H9 (cell line): ENCODE measurements around the gene IPO13. TPM values are rescaled to one million over a fixed set of nuclear protein-coding genes. Genes with fewer than 3 reads are reported as not detected.

ENCODE experiments used
- DNase-seq: peaks from one replicate; pipeline ENCODE4 v3.0.0-alpha.2; 2017
- H2AFZ ChIP-seq: one replicate; pipeline ENCODE4 v1.6.1; 2013; ENCODE audit warnings: mild to moderate bottlenecking, low read length, control low read depth, moderate library complexity
- H2AK5ac ChIP-seq: 2 replicates; pipeline ENCODE4 v1.6.1; 2013; ENCODE audit warnings: low read length, control low read depth, mixed read lengths; ENCODE audit not compliant: insufficient read length
- H2BK120ac ChIP-seq: one replicate; pipeline ENCODE4 v1.6.1; 2013; ENCODE audit warnings: low read depth, mild to moderate bottlenecking, low read length, control low read depth, inconsistent platforms; ENCODE audit not compliant: poor library complexity, severe bottlenecking
- H2BK12ac ChIP-seq: 2 replicates; pipeline ENCODE4 v1.6.1; 2013; ENCODE audit warnings: low read length, control low read depth, mixed read lengths, low read depth; ENCODE audit not compliant: insufficient read length
- H2BK15ac ChIP-seq: 2 replicates; pipeline ENCODE4 v1.6.1; 2013; ENCODE audit warnings: low read depth, low read length, control low read depth
- H2BK20ac ChIP-seq: one replicate; pipeline ENCODE4 v1.6.1; 2013; ENCODE audit warnings: low read depth, mild to moderate bottlenecking, low read length, control low read depth, inconsistent platforms; ENCODE audit not compliant: poor library complexity, severe bottlenecking
- H2BK5ac ChIP-seq: 2 replicates; pipeline ENCODE4 v1.6.1; 2013; ENCODE audit warnings: low read length, control low read depth, mixed read lengths; ENCODE audit not compliant: insufficient read length
- H3K14ac ChIP-seq: 2 replicates; pipeline ENCODE4 v1.6.1; 2013; ENCODE audit warnings: low read length, control low read depth; ENCODE audit not compliant: insufficient read depth
- H3K18ac ChIP-seq: 2 replicates; pipeline ENCODE4 v1.6.1; 2013; ENCODE audit warnings: low read depth, mild to moderate bottlenecking, mixed read lengths, low read length, control low read depth; ENCODE audit not compliant: insufficient read length
- H3K23ac ChIP-seq: 2 replicates; pipeline ENCODE4 v1.6.1; 2013; ENCODE audit warnings: low read length, control low read depth, mixed read lengths, low read depth; ENCODE audit not compliant: insufficient read length
- H3K23me2 ChIP-seq: 2 replicates; pipeline ENCODE4 v1.6.1; 2013; ENCODE audit warnings: low read depth, mild to moderate bottlenecking, mixed read lengths, low read length, control low read depth; ENCODE audit not compliant: insufficient read length, poor library complexity, severe bottlenecking
- H3K27ac ChIP-seq: 2 replicates; pipeline ENCODE4 v1.5.1; 2013; ENCODE audit warnings: low read length, control low read depth, mixed read lengths, low read depth; ENCODE audit not compliant: insufficient read length
- H3K27me3 ChIP-seq: 2 replicates; pipeline ENCODE4 v1.6.1; 2013; ENCODE audit warnings: low read length, control low read depth, inconsistent platforms; ENCODE audit not compliant: insufficient read depth
- H3K4ac ChIP-seq: 2 replicates; pipeline ENCODE4 v1.6.1; 2013; ENCODE audit warnings: low read depth, mild to moderate bottlenecking, control low read depth, inconsistent platforms, low read length, moderate library complexity
- H3K4me1 ChIP-seq: 2 replicates; pipeline ENCODE4 v1.6.1; 2013; ENCODE audit warnings: low read length, control low read depth, inconsistent platforms; ENCODE audit not compliant: insufficient read depth
- H3K4me2 ChIP-seq: 2 replicates; pipeline ENCODE4 v1.6.1; 2013; ENCODE audit warnings: low read length, control low read depth, mixed read lengths; ENCODE audit not compliant: insufficient read length, insufficient read depth
- H3K56ac ChIP-seq: 2 replicates; pipeline ENCODE4 v1.6.1; 2013; ENCODE audit warnings: low read depth, mild to moderate bottlenecking, mixed read lengths, low read length, control low read depth; ENCODE audit not compliant: insufficient read length
- H3K79me1 ChIP-seq: 2 replicates; pipeline ENCODE4 v1.6.1; 2013; ENCODE audit warnings: low read depth, mild to moderate bottlenecking, moderate library complexity, low read length, control low read depth, inconsistent platforms; ENCODE audit not compliant: insufficient read depth, poor library complexity, severe bottlenecking
- H3K79me2 ChIP-seq: 2 replicates; pipeline ENCODE4 v1.6.1; 2013; ENCODE audit warnings: low read length, control low read depth, inconsistent platforms; ENCODE audit not compliant: insufficient read depth
- H3K9ac ChIP-seq: 2 replicates; pipeline ENCODE4 v1.6.1; 2013; ENCODE audit warnings: low read length, control low read depth, mixed read lengths; ENCODE audit not compliant: insufficient read length; ENCODE audit errors: extremely low read depth
- H3K9me3 ChIP-seq: one replicate; pipeline ENCODE4 v1.6.1; 2013; ENCODE audit warnings: low read depth, low read length, inconsistent platforms; ENCODE audit not compliant: control insufficient read depth
- H3T11ph ChIP-seq: one replicate; pipeline ENCODE4 v1.6.1; 2013; ENCODE audit warnings: mild to moderate bottlenecking, low read length, control low read depth, inconsistent platforms
- H4K20me1 ChIP-seq: one replicate; pipeline ENCODE4 v1.6.1; 2013; ENCODE audit not compliant: control insufficient read depth, insufficient read length, insufficient read depth
- H4K5ac ChIP-seq: 2 replicates; pipeline ENCODE4 v1.6.1; 2013; ENCODE audit warnings: low read depth, mild to moderate bottlenecking, mixed read lengths, low read length, control low read depth; ENCODE audit not compliant: insufficient read length
- H4K8ac ChIP-seq: replicated peaks from 2 replicates; pipeline ENCODE4 v1.6.1; 2013; ENCODE audit warnings: low read length, control low read depth, mixed read lengths, low read depth; ENCODE audit not compliant: insufficient read length
- H4K91ac ChIP-seq: 2 replicates; pipeline ENCODE4 v1.6.1; 2013; ENCODE audit warnings: low read depth, mild to moderate bottlenecking, moderate library complexity, mixed read lengths, low read length, control low read depth; ENCODE audit not compliant: insufficient read length
- H3K27ac Mint-ChIP-seq, 3 experiments: 2 replicates in 2 of 3; 3 replicates in 1 of 3; pipeline ENCODE4 v1.8.0; 2020 to 2021; ENCODE audit warnings: mixed read lengths in 3 of 3, mild to moderate bottlenecking in 1 of 3, moderate library complexity in 1 of 3
- H3K27me3 Mint-ChIP-seq: 2 replicates; pipeline ENCODE4 v1.8.0; 2021; ENCODE audit warnings: low read depth, mild to moderate bottlenecking, moderate library complexity, mixed read lengths
- H3K36me3 Mint-ChIP-seq, 3 experiments: 2 replicates in 2 of 3; 3 replicates in 1 of 3; pipeline ENCODE4 v1.8.0; 2020 to 2021; ENCODE audit warnings: low read depth in 3 of 3, mixed read lengths in 3 of 3; ENCODE audit not compliant: insufficient read depth in 1 of 3
- H3K4me1 Mint-ChIP-seq, 2 experiments: 2 replicates each; pipeline ENCODE4 v1.8.0; 2020; ENCODE audit warnings: mixed read lengths in 2 of 2
- H3K4me3 Mint-ChIP-seq, 2 experiments: 2 replicates in 1 of 2; 3 replicates in 1 of 2; pipeline ENCODE4 v1.8.0; 2020 to 2021; ENCODE audit warnings: mild to moderate bottlenecking in 2 of 2, mixed read lengths in 2 of 2, moderate library complexity in 1 of 2
- H3K9me3 Mint-ChIP-seq, 2 experiments: 2 replicates in 1 of 2; 3 replicates in 1 of 2; pipeline ENCODE4 v1.8.0; 2020; ENCODE audit warnings: mild to moderate bottlenecking in 2 of 2, mixed read lengths in 2 of 2, moderate library complexity in 1 of 2
- WGBS: extraction: QIAGEN DNeasy Blood & Tissue Kit; methylation state at CpG from one replicate; pipeline ENCODE4 v1.1.7; 2013; ENCODE audit warnings: missing lambda C conversion rate, low lambda C conversion rate, mixed read lengths; ENCODE audit not compliant: insufficient read length; ENCODE audit errors: extremely low coverage; 5-methylcytosine and 5-hydroxymethylcytosine counted together
- total RNA-seq: library from RNA; stranded (reverse); gene quantifications from 2 replicates; pipeline ENCODE4 v1.2.1, GENCODE V29; 2021
- TF ChIP-seq, protein P1 (sequence below): fragments of 200-600 bp; sonication (generic); conservative IDR thresholded peaks from 3 replicates; pipeline ENCODE4 v1.8.0; 2021; ENCODE audit warnings: antibody characterized with exemption, mild to moderate bottlenecking

Gene IPO13
- total RNA-seq, 1 experiment from 2014 or later: 24.5 TPM

- Histone ChIP-seq H3K9me3 (no peaks in the 10 kb centered on the region), H3K27me3 (no peaks in the 10 kb centered on the region), H3K9ac (no peak overlapping the region), H3K4ac (no peak overlapping the region), H3K79me1 (no peaks in the 10 kb centered on the region), H2AK5ac (no peak overlapping the region), H4K20me1 (no peaks in the 10 kb centered on the region), H3K79me2 (no peaks in the 10 kb centered on the region), H2BK12ac (no peak overlapping the region), H3K18ac (no peak overlapping the region), H2AFZ (no peak overlapping the region), H3T11ph (no peak overlapping the region), H3K14ac (no peak overlapping the region), H2BK20ac (no peak overlapping the region), H2BK5ac (no peak overlapping the region), H3K4me1 (no peaks in the 10 kb centered on the region), H4K91ac (no peak overlapping the region), H3K27ac (no peak overlapping the region), H4K5ac (no peak overlapping the region), H2BK15ac (no peak overlapping the region), H4K8ac (no peak overlapping the region), H3K23ac (no peak overlapping the region), H2BK120ac (no peak overlapping the region), H3K23me2 (no peaks in the 10 kb centered on the region), H3K56ac (no peak overlapping the region), H3K4me2 (no peak overlapping the region)
- DNase-seq: no peak
- Mint-ChIP-seq H3K9me3 (no peaks in the 10 kb centered on the region), H3K4me1 (no peaks in the 10 kb centered on the region), H3K27ac (no peak overlapping the region), H3K4me3 (no peak overlapping the region), H3K36me3 (peaks cover 1 to 22% (median 16%) of the 10 kb centered on the region in 3 experiments; a peak in 5 of 7 replicates), H3K27me3 (no peaks in the 10 kb centered on the region)
- no CpG with 5 or more reads among the region's 8 CpGs for WGBS
- TF ChIP-seq, protein P1, sequence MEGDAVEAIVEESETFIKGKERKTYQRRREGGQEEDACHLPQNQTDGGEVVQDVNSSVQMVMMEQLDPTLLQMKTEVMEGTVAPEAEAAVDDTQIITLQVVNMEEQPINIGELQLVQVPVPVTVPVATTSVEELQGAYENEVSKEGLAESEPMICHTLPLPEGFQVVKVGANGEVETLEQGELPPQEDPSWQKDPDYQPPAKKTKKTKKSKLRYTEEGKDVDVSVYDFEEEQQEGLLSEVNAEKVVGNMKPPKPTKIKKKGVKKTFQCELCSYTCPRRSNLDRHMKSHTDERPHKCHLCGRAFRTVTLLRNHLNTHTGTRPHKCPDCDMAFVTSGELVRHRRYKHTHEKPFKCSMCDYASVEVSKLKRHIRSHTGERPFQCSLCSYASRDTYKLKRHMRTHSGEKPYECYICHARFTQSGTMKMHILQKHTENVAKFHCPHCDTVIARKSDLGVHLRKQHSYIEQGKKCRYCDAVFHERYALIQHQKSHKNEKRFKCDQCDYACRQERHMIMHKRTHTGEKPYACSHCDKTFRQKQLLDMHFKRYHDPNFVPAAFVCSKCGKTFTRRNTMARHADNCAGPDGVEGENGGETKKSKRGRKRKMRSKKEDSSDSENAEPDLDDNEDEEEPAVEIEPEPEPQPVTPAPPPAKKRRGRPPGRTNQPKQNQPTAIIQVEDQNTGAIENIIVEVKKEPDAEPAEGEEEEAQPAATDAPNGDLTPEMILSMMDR: no peak
Measured at GRCh38 chr1:43960798-43961197, 14.0 kb downstream of the IPO13 start.
